GM06990 (cell line): ENCODE measurements around the gene SYT17.

Experiments
- DNase-seq: peaks from one replicate; pipeline ENCODE4 v3.0.0-alpha.2; 2011; ENCODE audit not compliant: insufficient read length; ENCODE audit errors: extremely low read depth
- H3K27me3 ChIP-seq: replicated peaks from 2 replicates; pipeline ENCODE4 v1.6.0; 2011; ENCODE audit warnings: low read length; ENCODE audit not compliant: control insufficient read depth, insufficient read depth
- H3K36me3 ChIP-seq: 2 replicates; pipeline ENCODE4 v1.5.1; 2011; ENCODE audit warnings: low read length; ENCODE audit not compliant: control insufficient read depth, insufficient read depth
- H3K4me3 ChIP-seq: replicated peaks from 2 replicates; pipeline ENCODE4 v1.5.1; 2011; ENCODE audit warnings: low read depth, mild to moderate bottlenecking, control low read depth, low read length
- CTCF ChIP-seq: IDR thresholded peaks from 2 replicates; pipeline ENCODE4 v1.5.1; 2011; ENCODE audit warnings: low read length, control low read depth, mild to moderate bottlenecking, inconsistent platforms; ENCODE audit not compliant: insufficient read depth, poor library complexity, severe bottlenecking

The SYT17 gene

GRCh38 chr16:19304750-19305149 lies 136.7 kb downstream of the SYT17 start:
- no peak for TF ChIP-seq CTCF

GRCh38 chr16:19305443-19305842 lies 137.4 kb downstream of the SYT17 start:
- no peak for DNase-seq
- H3K4me3 ChIP-seq: no peak overlapping the region
- no peak for TF ChIP-seq CTCF
- H3K36me3 ChIP-seq: no peaks in the 10 kb centered on the region
- H3K27me3 ChIP-seq: no peaks in the 10 kb centered on the region; the same call in none of the 2 replicates

More at GRCh38 chr16:19304750-19305149, 136.7 kb downstream of the SYT17 start:
- no peaks in the 10 kb centered on the region for H3K36me3 ChIP-seq
- no peaks in the 10 kb centered on the region; the same call in none of the 2 replicates for H3K27me3 ChIP-seq
- H3K4me3 ChIP-seq: no peak overlapping the region
- DNase-seq: no peak

- Histone ChIP-seq H3K4me3 (no peak overlapping the region), H3K36me3 (no peaks in the 10 kb centered on the region), H3K27me3 (no peaks in the 10 kb centered on the region; the same call in none of the 2 replicates)
- no peak for TF ChIP-seq CTCF
- no peak for DNase-seq
Observed at GRCh38 chr16:19307587-19308241, 139.7 kb downstream of the SYT17 start.

- DNase-seq: no peak
- H3K27me3 ChIP-seq: no peaks in the 10 kb centered on the region; the same call in none of the 2 replicates
- no peak for TF ChIP-seq CTCF
- H3K4me3 ChIP-seq: no peak overlapping the region
- no peaks in the 10 kb centered on the region for H3K36me3 ChIP-seq
Observed at GRCh38 chr16:19308392-19308791, 140.4 kb downstream of the SYT17 start.

- no peak for DNase-seq
- no peaks in the 10 kb centered on the region; the same call in none of the 2 replicates for H3K27me3 ChIP-seq
- H3K4me3 ChIP-seq: no peak overlapping the region
- H3K36me3 ChIP-seq: no peaks in the 10 kb centered on the region
- no peak for TF ChIP-seq CTCF
Observed at GRCh38 chr16:19309178-19309577, 141.1 kb downstream of the SYT17 start.
